NCI-H510A (cell line): ENCODE measurements around the gene LAMTOR1.

Source experiments
- DNase-seq: peaks from one replicate; lab custom pipeline; 2025; lab: John Stamatoyannopoulos, UW

LAMTOR1 gene

GRCh38 chr11:72081821-72082453 is 21.2 kb downstream of the LAMTOR1 start:
- no peak for DNase-seq

- DNase-seq, result no peak
These were observed 21.9 kb downstream of the LAMTOR1 start for GRCh38 chr11:72081184-72081644.

- DNase-seq, result peak; percentile 98
These were observed 22.5 kb downstream of the LAMTOR1 start, which contains the start of the genes LRRC51 and NUMA1 for GRCh38 chr11:72080326-72081183. TSS of gene LRRC51 (plus strand) at chr11:72080850. CDS start at chr11:72089084, 8,234 bp downstream. TSS of gene NUMA1 (minus strand) at chr11:72080542. CDS start at chr11:72035943, 44,599 bp downstream.

- DNase-seq, result no peak
These were observed 23.2 kb downstream of the LAMTOR1 start for GRCh38 chr11:72079819-72080325.

- no peak for DNase-seq
These were observed 24.6 kb downstream of the LAMTOR1 start for GRCh38 chr11:72078477-72078876.

GRCh38 chr11:72075756-72076155 is 27.3 kb downstream of the LAMTOR1 start:
- DNase-seq, result no peak

- no peak for DNase-seq
These were observed 28.0 kb downstream of the LAMTOR1 start for GRCh38 chr11:72075109-72075508.

GRCh38 chr11:72072348-72072747 is 30.7 kb downstream of the LAMTOR1 start:
- no peak for DNase-seq

GRCh38 chr11:72070491-72070890 is 32.6 kb downstream of the LAMTOR1 start:
- no peak for DNase-seq

- no peak for DNase-seq
These were observed 33.3 kb downstream of the LAMTOR1 start for GRCh38 chr11:72069787-72070251.

GRCh38 chr11:72069200-72069599 is 33.9 kb downstream of the LAMTOR1 start:
- no peak for DNase-seq

GRCh38 chr11:72067676-72068075 is 35.4 kb downstream of the LAMTOR1 start:
- no peak for DNase-seq

- DNase-seq, result no peak
These were observed 35.8 kb downstream of the LAMTOR1 start for GRCh38 chr11:72067266-72067665.

- DNase-seq, result no peak
These were observed 36.2 kb downstream of the LAMTOR1 start for GRCh38 chr11:72066855-72067254.

GRCh38 chr11:72061739-72062396 is 41.2 kb downstream of the LAMTOR1 start:
- DNase-seq, result no peak

GRCh38 chr11:72058416-72059034 is 44.6 kb downstream of the LAMTOR1 start:
- peak; percentile 73 for DNase-seq

GRCh38 chr11:72048766-72049460 is 54.2 kb downstream of the LAMTOR1 start:
- no peak for DNase-seq
